Fibroblast of pulmonary artery (primary cell): ENCODE data around the gene ZNHIT6.

ENCODE experiments used
- DNase-seq: peaks from one replicate; pipeline ENCODE4 v3.0.0-alpha.2; 2010; ENCODE audit warnings: low read depth
- H3K4me3 ChIP-seq: replicated peaks from 2 replicates; pipeline ENCODE4 v1.5.1; 2011; ENCODE audit warnings: low read depth, mild to moderate bottlenecking, control low read depth, low read length, moderate library complexity
- TF ChIP-seq, protein P1 (sequence below): IDR thresholded peaks from 2 replicates; pipeline ENCODE4 v1.5.1; 2011; ENCODE audit warnings: mild to moderate bottlenecking, control low read depth, low read length, inconsistent platforms; ENCODE audit errors: missing control alignments

Gene ZNHIT6

DNA sequence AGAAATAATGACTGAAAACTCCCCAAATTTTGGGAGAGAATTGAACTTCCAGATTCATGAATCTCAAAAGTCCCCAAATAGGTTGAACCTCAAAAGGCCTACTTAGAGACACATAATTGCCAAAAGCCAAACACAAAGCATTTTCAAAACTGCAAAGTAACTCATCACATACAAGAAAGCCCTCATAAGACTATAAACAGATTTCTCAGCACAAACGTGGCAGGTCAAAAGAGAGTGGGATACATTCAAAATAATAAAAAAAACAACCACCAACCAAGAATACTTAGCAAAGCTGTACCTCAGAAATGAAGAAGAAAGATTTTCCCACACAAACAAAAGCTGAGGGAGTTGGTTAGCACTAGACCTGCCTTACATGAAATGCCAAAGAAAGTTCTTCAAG is 69.8 kb downstream of the ZNHIT6 start:
- DNase-seq = no peak
- TF ChIP-seq, protein P1, sequence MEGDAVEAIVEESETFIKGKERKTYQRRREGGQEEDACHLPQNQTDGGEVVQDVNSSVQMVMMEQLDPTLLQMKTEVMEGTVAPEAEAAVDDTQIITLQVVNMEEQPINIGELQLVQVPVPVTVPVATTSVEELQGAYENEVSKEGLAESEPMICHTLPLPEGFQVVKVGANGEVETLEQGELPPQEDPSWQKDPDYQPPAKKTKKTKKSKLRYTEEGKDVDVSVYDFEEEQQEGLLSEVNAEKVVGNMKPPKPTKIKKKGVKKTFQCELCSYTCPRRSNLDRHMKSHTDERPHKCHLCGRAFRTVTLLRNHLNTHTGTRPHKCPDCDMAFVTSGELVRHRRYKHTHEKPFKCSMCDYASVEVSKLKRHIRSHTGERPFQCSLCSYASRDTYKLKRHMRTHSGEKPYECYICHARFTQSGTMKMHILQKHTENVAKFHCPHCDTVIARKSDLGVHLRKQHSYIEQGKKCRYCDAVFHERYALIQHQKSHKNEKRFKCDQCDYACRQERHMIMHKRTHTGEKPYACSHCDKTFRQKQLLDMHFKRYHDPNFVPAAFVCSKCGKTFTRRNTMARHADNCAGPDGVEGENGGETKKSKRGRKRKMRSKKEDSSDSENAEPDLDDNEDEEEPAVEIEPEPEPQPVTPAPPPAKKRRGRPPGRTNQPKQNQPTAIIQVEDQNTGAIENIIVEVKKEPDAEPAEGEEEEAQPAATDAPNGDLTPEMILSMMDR = no peak

DNA sequence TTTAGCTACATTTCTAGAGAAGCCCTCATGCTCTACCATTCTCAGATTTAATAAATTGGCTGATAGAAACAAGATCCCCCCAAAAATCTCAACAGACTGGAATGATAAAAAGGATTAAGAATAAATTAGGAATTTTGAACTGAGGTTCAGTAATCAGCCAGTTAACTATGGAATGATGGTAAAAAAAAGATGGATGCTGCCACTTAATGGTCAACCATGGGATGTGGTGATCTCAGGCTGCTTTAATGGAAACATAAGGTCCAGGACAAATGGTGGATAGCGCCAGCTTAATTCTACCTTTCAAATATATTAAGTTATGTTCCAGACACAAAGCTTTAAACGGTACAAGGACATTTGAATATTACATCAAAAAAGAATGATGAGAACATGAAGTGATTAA is 77.7 kb downstream of the ZNHIT6 start:
- TF ChIP-seq, protein P1 = no peak
- DNase-seq = no peak
- H3K4me3 ChIP-seq = no peak overlapping the region

More for the DNA sequence above, 69.8 kb downstream of the ZNHIT6 start:
- H3K4me3 ChIP-seq = no peak overlapping the region

DNA sequence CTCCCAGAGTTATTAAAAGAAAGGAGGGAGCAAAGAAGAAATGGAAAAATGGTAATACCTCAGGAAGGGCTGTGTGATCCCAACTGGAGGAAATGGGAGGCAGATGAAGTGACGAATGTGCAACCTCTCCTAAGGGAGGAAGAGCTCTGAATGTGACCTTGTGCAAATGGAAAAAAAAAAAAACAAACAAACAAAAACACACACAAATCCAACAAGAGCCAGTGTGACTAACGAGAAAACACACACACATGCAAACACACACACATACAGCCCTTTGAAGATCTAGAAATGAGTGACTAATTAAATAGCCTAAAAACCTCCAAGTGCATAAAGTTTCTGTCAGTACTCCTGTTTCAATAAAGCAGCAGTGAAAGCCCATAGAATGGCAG is 78.7 kb downstream of the ZNHIT6 start:
- TF ChIP-seq, protein P1 = no peak
- no peak overlapping the region for H3K4me3 ChIP-seq
- DNase-seq = no peak

DNA sequence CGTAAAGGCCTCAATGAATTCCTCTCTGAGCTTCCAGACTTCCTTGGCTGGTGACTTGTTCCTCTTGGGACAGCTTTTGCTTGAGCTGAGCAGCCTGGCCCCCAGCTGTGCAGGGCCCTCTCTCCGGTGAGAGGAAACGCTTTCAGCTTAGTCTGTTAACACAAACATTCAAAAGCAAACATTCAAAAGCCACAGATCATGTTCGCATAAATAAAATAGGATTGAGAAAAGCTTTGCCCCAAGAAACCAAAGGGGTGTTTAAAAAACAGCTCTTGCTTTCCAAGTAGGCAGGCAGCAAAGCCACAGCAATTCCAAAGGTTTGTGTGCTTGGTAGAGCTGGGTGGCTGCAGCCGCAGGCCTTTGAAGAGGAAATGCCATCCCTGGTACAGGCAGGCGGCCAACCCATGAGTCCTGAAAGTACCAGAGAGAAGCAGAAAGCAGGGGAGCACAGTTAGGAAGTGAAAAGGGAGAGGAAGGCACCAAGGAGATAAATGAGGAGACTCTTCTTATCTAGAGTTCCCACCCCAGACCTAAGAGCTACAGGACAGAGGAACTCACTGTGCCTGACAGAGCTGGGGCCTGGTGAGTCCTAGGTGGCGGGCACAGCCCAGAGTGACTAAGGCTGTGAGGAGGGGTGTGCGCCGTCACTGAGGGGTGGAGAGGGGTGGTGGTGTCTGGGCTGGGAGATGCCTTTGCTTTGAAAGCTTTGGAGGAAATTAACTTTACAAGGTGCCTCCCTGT is 79.3 kb downstream of the ZNHIT6 start:
- peak; percentile 79 for DNase-seq
- TF ChIP-seq, protein P1 = no peak
- no peak overlapping the region for H3K4me3 ChIP-seq

DNA sequence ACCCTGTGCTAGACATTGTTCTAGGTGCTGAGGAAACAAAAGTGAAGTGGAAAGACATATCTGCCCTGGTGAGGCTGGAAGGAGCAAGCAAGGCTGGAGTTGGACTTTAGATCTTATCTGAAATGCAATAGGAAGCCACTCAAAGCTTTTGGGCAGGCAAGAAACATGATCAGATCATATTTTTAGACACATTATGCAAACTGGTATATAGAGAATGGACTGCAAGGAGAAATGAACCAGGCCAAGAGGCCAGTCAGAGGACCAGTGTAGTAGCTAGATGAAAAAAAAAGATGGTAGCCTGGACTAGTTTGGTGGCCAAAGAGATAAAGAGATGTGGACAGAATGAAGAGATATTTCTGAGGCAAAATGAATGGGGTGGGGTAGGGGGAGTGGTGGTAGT is 81.4 kb downstream of the ZNHIT6 start:
- TF ChIP-seq, protein P1 = no peak
- no peak for DNase-seq
- no peak overlapping the region for H3K4me3 ChIP-seq

DNA sequence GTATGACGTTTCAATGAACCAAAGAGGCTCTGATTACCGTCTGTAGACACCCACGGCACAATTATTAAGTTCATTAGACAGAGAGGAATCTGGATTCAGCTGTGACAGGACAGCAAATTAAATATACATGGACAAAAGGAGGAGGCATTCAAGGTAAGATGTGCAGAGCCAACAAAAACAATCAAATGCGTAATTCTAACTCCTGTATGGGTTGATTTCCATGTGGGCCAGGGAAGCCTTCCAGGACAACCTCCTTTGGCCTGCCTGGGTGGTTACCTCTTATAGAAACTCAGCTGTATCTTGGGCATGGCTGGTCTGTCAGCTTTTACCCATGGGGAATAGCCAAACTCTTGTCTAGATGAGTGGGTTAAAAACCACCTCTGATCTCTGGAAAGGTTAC is 83.9 kb downstream of the ZNHIT6 start:
- TF ChIP-seq, protein P1 = no peak
- no peak for DNase-seq
- no peak overlapping the region for H3K4me3 ChIP-seq

DNA sequence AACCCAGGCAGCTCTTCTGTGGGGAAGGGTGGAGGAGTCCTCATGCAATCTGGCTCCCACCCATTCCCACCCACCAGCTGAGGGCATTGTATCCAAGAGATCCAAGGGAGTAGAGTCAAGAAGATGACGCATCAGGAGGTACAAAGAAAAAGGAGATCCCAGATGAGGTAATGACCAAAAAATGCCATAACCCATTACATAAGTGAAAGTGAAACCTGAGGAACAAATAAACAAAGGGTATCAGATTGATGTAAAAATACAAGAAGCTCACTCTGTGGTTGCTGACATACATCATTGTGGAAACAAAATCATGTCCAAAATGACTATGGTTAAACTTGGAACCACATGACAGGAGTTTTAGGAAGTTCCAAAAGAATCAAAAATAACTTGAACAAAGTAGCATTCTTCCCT is 85.2 kb downstream of the ZNHIT6 start:
- TF ChIP-seq, protein P1 = no peak
- peak; percentile 70 for DNase-seq
- no peak overlapping the region for H3K4me3 ChIP-seq
